SK-N-SH (cell line): ENCODE results near the gene KRT85. TPM values are rescaled to one million over a fixed set of nuclear protein-coding genes. Genes with fewer than 3 reads are reported as not detected.

Source experiments
- CTCF ChIA-PET: fragments of 300-600, 350-600 bp; formaldehyde crosslinking; extraction: SDS; loops from one replicate; lab custom pipeline; 2021; lab: Yijun Ruan, JAX
- POLR2A ChIA-PET: fragments of 350-600 bp; sonication (Branson Sonifier 250); formaldehyde crosslinking; extraction: SDS; loops from one replicate; lab custom pipeline; 2020; ENCODE audit warnings: antibody characterized with exemption, inconsistent platforms; lab: Yijun Ruan, JAX
- DNase-seq: peaks from one replicate; pipeline ENCODE4 v3.0.0; 2012
- H2AFZ ChIP-seq: fragments of 200-600 bp; sonication (generic); 2 replicates; pipeline ENCODE4 v1.8.1; 2016; ENCODE audit warnings: antibody characterized with exemption, mild to moderate bottlenecking, low read depth
- H3F3A ChIP-seq: fragments of 200-600 bp; sonication (generic); replicated peaks from 2 replicates; pipeline ENCODE3; 2016; ENCODE audit warnings: antibody characterized with exemption, mild to moderate bottlenecking; ENCODE audit not compliant: insufficient read depth
- H3K27ac ChIP-seq, 2 experiments: fragments of 200-500 bp in 1 of 2; fragments of 200-600 bp in 1 of 2; sonication (Bioruptor generic) in 1 of 2; sonication (generic), shearing (Covaris generic) in 1 of 2; 2 replicates each; pipeline versions ENCODE4 v1.5.1 to v1.6.1; 2014 to 2016; ENCODE audit warnings: low read depth in 2 of 2, inconsistent platforms in 1 of 2, low read length in 1 of 2, mild to moderate bottlenecking in 1 of 2, mixed read lengths in 1 of 2
- H3K27me3 ChIP-seq: fragments of 200-600 bp; sonication (generic), shearing (Covaris generic); 2 replicates; pipeline ENCODE4 v1.6.1; 2016; ENCODE audit warnings: mixed run types; ENCODE audit not compliant: insufficient read depth
- H3K36me3 ChIP-seq, 2 experiments: fragments of 200-500 bp in 1 of 2; fragments of 200-600 bp in 1 of 2; sonication (Bioruptor generic) in 1 of 2; sonication (generic) in 1 of 2; replicated peaks in 1 of 2; 2 replicates each; pipeline versions ENCODE3 to v1.5.1; 2014 to 2016; ENCODE audit warnings: low read length in 1 of 2, mild to moderate bottlenecking in 1 of 2; ENCODE audit not compliant: insufficient read depth in 2 of 2, control insufficient read depth in 1 of 2
- H3K4me1 ChIP-seq, 2 experiments: fragments of 200-500 bp in 1 of 2; fragments of 200-600 bp in 1 of 2; sonication (Bioruptor generic) in 1 of 2; sonication (generic), shearing (Covaris generic) in 1 of 2; 2 replicates each; pipeline versions ENCODE4 v1.5.1 to v1.6.1; 2014 to 2016; ENCODE audit warnings: low read depth in 1 of 2, low read length in 1 of 2, mixed run types in 1 of 2; ENCODE audit not compliant: insufficient read depth in 2 of 2, control insufficient read depth in 1 of 2
- H3K4me2 ChIP-seq: fragments of 200-600 bp; sonication (generic), shearing (Covaris generic); 2 replicates; pipeline ENCODE4 v1.6.1; 2017; ENCODE audit warnings: mixed run types
- H3K4me3 ChIP-seq, 2 experiments: fragments of 200-500 bp in 1 of 2; fragments of 200-600 bp in 1 of 2; sonication (Bioruptor generic) in 1 of 2; sonication (generic), shearing (Covaris generic) in 1 of 2; 2 replicates each; pipeline versions ENCODE4 v1.5.1 to v1.8.1; 2014 to 2016; ENCODE audit warnings: low read depth in 2 of 2, inconsistent platforms in 1 of 2, low read length in 1 of 2, mild to moderate bottlenecking in 1 of 2, mixed read lengths in 1 of 2, moderate library complexity in 1 of 2
- H3K79me2 ChIP-seq: fragments of 200-600 bp; sonication (generic); 2 replicates; pipeline ENCODE4 v1.8.1; 2017; ENCODE audit warnings: mild to moderate bottlenecking; ENCODE audit not compliant: insufficient read depth
- H3K9ac ChIP-seq: fragments of 200-600 bp; sonication (generic); 2 replicates; pipeline ENCODE4 v1.6.1; 2017; ENCODE audit warnings: mixed run types
- H3K9me2 ChIP-seq: fragments of 200-600 bp; sonication (generic); 2 replicates; pipeline ENCODE4 v1.6.1; 2017; ENCODE audit warnings: mixed run types
- H3K9me3 ChIP-seq: fragments of 200-600 bp; sonication (generic); 2 replicates; pipeline ENCODE4 v1.6.1; 2017; ENCODE audit warnings: mixed run types, mild to moderate bottlenecking, moderate library complexity
- H4K20me1 ChIP-seq: fragments of 200-600 bp; sonication (generic); 2 replicates; pipeline ENCODE4 v1.6.1; 2017; ENCODE audit warnings: mild to moderate bottlenecking, mixed run types; ENCODE audit not compliant: insufficient read depth
- CTCF ChIP-seq: fragments of 200-600 bp; sonication (generic); IDR thresholded peaks from 2 replicates; pipeline ENCODE4 v1.6.1; 2017; ENCODE audit warnings: antibody characterized with exemption, mild to moderate bottlenecking, moderate library complexity
- EP300 ChIP-seq, 2 experiments: IDR thresholded peaks; 2 replicates each; pipeline versions ENCODE4 v1.4.0 to v1.6.1; 2012; ENCODE audit warnings: borderline replicate concordance in 1 of 2, low read depth in 1 of 2, low read length in 1 of 2
- EZH2phosphoT487 ChIP-seq: fragments of 200-600 bp; sonication (generic); IDR thresholded peaks from 2 replicates; pipeline ENCODE4 v1.6.1; 2017; ENCODE audit warnings: low read depth, mixed run types, mild to moderate bottlenecking, antibody characterized with exemption, moderate library complexity, borderline replicate concordance
- FOXJ3 ChIP-seq: sonication (generic); formaldehyde crosslinking; IDR thresholded peaks from 2 replicates; pipeline ENCODE4 v1.5.1; 2020; ENCODE audit warnings: mild to moderate bottlenecking, missing genetic modification reagents
- GABPA ChIP-seq: IDR thresholded peaks from 2 replicates; pipeline ENCODE4 v1.4.0; 2012; ENCODE audit warnings: low read depth, mild to moderate bottlenecking
- GATA2 ChIP-seq: sonication (generic); formaldehyde crosslinking; IDR thresholded peaks from 2 replicates; pipeline ENCODE4 v1.5.0; 2020; ENCODE audit warnings: mild to moderate bottlenecking, missing genetic modification reagents
- IRF3 ChIP-seq: fragments of 150-350 bp; IDR thresholded peaks from 2 replicates; pipeline ENCODE4 v1.6.1; 2016; ENCODE audit warnings: mild to moderate bottlenecking, low read depth, low read length
- NFIC ChIP-seq: IDR thresholded peaks from 2 replicates; pipeline ENCODE4 v1.4.0; 2012; ENCODE audit warnings: borderline replicate concordance
- NRF1 ChIP-seq: IDR thresholded peaks from 2 replicates; pipeline ENCODE4 v1.6.1; 2012; ENCODE audit warnings: low read depth, mild to moderate bottlenecking, low read length
- POLR2AphosphoS5 ChIP-seq: IDR thresholded peaks from 2 replicates; pipeline ENCODE4 v1.6.1; 2012; ENCODE audit warnings: low read depth, low read length
- RCOR1 ChIP-seq: fragments of 150-350 bp; IDR thresholded peaks from 2 replicates; pipeline ENCODE4 v1.6.1; 2017; ENCODE audit warnings: antibody characterized with exemption, low read length
- RFX5 ChIP-seq: IDR thresholded peaks from 2 replicates; pipeline ENCODE4 v1.6.1; 2012; ENCODE audit warnings: mild to moderate bottlenecking, improper control_type of control experiment, low read length
- SIN3A ChIP-seq: IDR thresholded peaks from 2 replicates; pipeline ENCODE4 v1.6.1; 2012; ENCODE audit warnings: low read depth, mild to moderate bottlenecking, low read length, moderate library complexity, borderline replicate concordance
- SMC3 ChIP-seq: IDR thresholded peaks from 2 replicates; pipeline ENCODE4 v1.6.1; 2012; ENCODE audit warnings: low read depth, low read length, improper control_type of control experiment
- TCF12 ChIP-seq: IDR thresholded peaks from 2 replicates; pipeline ENCODE4 v1.4.0; 2012
- TEAD4 ChIP-seq: IDR thresholded peaks from 2 replicates; pipeline ENCODE4 v1.4.0; 2012; ENCODE audit warnings: mild to moderate bottlenecking, borderline replicate concordance; ENCODE audit not compliant: insufficient read depth
- USF2 ChIP-seq: fragments of 150-350 bp; IDR thresholded peaks from 2 replicates; pipeline ENCODE4 v1.6.1; 2017; ENCODE audit warnings: antibody characterized with exemption, low read length, low read depth, borderline replicate concordance
- YY1 ChIP-seq: IDR thresholded peaks from 2 replicates; pipeline ENCODE4 v1.4.0; 2012; ENCODE audit warnings: low read depth, mild to moderate bottlenecking
- ZBTB33 ChIP-seq: IDR thresholded peaks from 2 replicates; pipeline ENCODE4 v1.4.0; 2012; ENCODE audit warnings: low read depth, borderline replicate concordance
- WGBS: methylation state at CpG from one replicate; pipeline ENCODE4 v1.1.6; 2017; ENCODE audit warnings: low lambda C conversion rate; 5-methylcytosine and 5-hydroxymethylcytosine counted together
- polyA plus RNA-seq, 3 experiments: library from polyadenylated mRNA; depleted of rRNA; stranded (reverse); fragments of >200 nt; gene quantifications; 2 replicates each; pipeline ENCODE4 v1.2.3, GENCODE V29; 2012

KRT85 gene
- polyA plus RNA-seq, 1 of the 3 experiments (the other 2 are of a cell fraction) = not detected

GRCh38 chr12:52352951-52353350 lies 14.3 kb downstream of the KRT85 start:
- WGBS = 83% methylated on average over 1 of the region's 2 CpGs
- Histone ChIP-seq H2AFZ (no peak overlapping the region), H3K9me2 (no peaks in the 10 kb centered on the region), H3K27ac (no peak overlapping the region), H3F3A (no peaks in the 10 kb centered on the region), H3K9ac (no peak overlapping the region), H3K4me2 (no peak overlapping the region), H3K4me3 (no peak overlapping the region), H3K4me1 (no peaks in the 10 kb centered on the region; a peak in 1 of 4 replicates), H3K9me3 (no peaks in the 10 kb centered on the region), H3K27me3 (peaks cover 40% of the 10 kb centered on the region), H3K79me2 (no peaks in the 10 kb centered on the region), H3K36me3 (no peaks in the 10 kb centered on the region), H4K20me1 (no peaks in the 10 kb centered on the region)
- CTCF ChIA-PET = interaction anchor here (1.2 to 3.1 kb wide), 5 partner anchors 9 to 518 kb away, joined by 3 to 18 read pairs (median 5); no protein-coding TSS in a partner anchor
- DNase-seq = no peak
- POLR2A ChIA-PET = no interaction called here
- TF ChIP-seq ZBTB33 (no peak), YY1 (no peak), GATA2 (CRISPR knock-in tag) (no peak), FOXJ3 (CRISPR knock-in tag) (no peak), USF2 (no peak), RCOR1 (no peak), IRF3 (no peak), EP300 (IDR thresholded peaks at IDR 0.05; ENCODE audit: borderline replicate concordance in 1 of 2, low read depth in 1 of 2, low read length in 1 of 2) (no peak)

- ChIA-PET CTCF (interaction anchor here (1.1 to 3.1 kb wide), 9 partner anchors 11 to 534 kb away, joined by 3 to 18 read pairs (median 4); no protein-coding TSS in a partner anchor), POLR2A (no interaction called here)
- Histone ChIP-seq H3K4me3 (no peak overlapping the region), H3K9me3 (no peaks in the 10 kb centered on the region), H4K20me1 (no peaks in the 10 kb centered on the region), H3K79me2 (no peaks in the 10 kb centered on the region), H3K27me3 (peaks cover 40% of the 10 kb centered on the region), H3K9ac (no peak overlapping the region), H3K4me1 (no peaks in the 10 kb centered on the region; a peak in 1 of 4 replicates), H3K4me2 (no peak overlapping the region), H3K36me3 (no peaks in the 10 kb centered on the region), H3F3A (no peaks in the 10 kb centered on the region), H3K9me2 (no peaks in the 10 kb centered on the region), H3K27ac (no peak overlapping the region), H2AFZ (no peak overlapping the region)
- TF ChIP-seq GATA2 (CRISPR knock-in tag) = no peak
- no peak for TF ChIP-seq NRF1
- no peak for TF ChIP-seq CTCF
- no peak for TF ChIP-seq RCOR1
- TF ChIP-seq TEAD4 = no peak
- TF ChIP-seq EZH2phosphoT487 = no peak
- TF ChIP-seq SIN3A = no peak
- no peak for TF ChIP-seq GABPA
- no peak for TF ChIP-seq FOXJ3 (CRISPR knock-in tag)
- TF ChIP-seq SMC3 = no peak
- TF ChIP-seq RFX5 = no peak
- TF ChIP-seq TCF12 = no peak
- TF ChIP-seq NFIC = no peak
- no peak for TF ChIP-seq POLR2AphosphoS5
- 26% methylated on average over 7 of the region's 9 CpGs for WGBS
- DNase-seq = no peak
These were observed 15.9 kb downstream of the KRT85 start for GRCh38 chr12:52351196-52352059.
